Natural killer cell (primary cell): ENCODE results near the gene ANKRD34A. TPM values are rescaled to one million over a fixed set of nuclear protein-coding genes. Genes with fewer than 3 reads are reported as not detected.

ENCODE experiments used
- ATAC-seq, 3 donors: fragments of 150-1000 bp in 2 of 3; fragments of 200-7000 bp in 1 of 3; cut with Tn5 transposase; 1 replicate in 1 of 3; 2 replicates in 2 of 3; pipeline ENCODE4 v1.10.0; 2021; ENCODE audit warnings: mild to moderate bottlenecking in 2 of 3, moderate library complexity in 2 of 3
- DNase-seq, 2 donors: peaks; one replicate each; pipeline versions ENCODE4 v3.0.0 to v3.0.0-alpha.2; 2013 to 2021; ENCODE audit warnings: mixed read lengths in 1 of 2
- H3K27ac ChIP-seq: one replicate; pipeline ENCODE4 v1.5.1; 2013; ENCODE audit warnings: mild to moderate bottlenecking, low read length
- H3K27me3 ChIP-seq: one replicate; pipeline ENCODE4 v1.6.1; 2013; ENCODE audit warnings: low read length; ENCODE audit not compliant: control insufficient read depth, insufficient read depth
- H3K36me3 ChIP-seq: one replicate; pipeline ENCODE4 v1.6.1; 2013; ENCODE audit warnings: low read length; ENCODE audit not compliant: control insufficient read depth, insufficient read depth
- H3K4me1 ChIP-seq: one replicate; pipeline ENCODE4 v1.6.1; 2013; ENCODE audit warnings: low read length; ENCODE audit not compliant: control insufficient read depth, insufficient read depth
- H3K4me3 ChIP-seq: one replicate; pipeline ENCODE4 v1.5.1; 2013; ENCODE audit warnings: low read length
- H3K9me3 ChIP-seq: one replicate; pipeline ENCODE4 v1.6.1; 2013; ENCODE audit warnings: low read length; ENCODE audit not compliant: control insufficient read depth, insufficient read depth
- H3K27ac Mint-ChIP-seq, 2 donors: one replicate each; pipeline ENCODE4 v1.8.0; 2022; ENCODE audit warnings: mild to moderate bottlenecking in 2 of 2, mixed read lengths in 2 of 2, moderate library complexity in 1 of 2
- H3K27me3 Mint-ChIP-seq, 2 donors: one replicate each; pipeline ENCODE4 v1.8.0; 2022; ENCODE audit warnings: low read depth in 2 of 2, mixed read lengths in 2 of 2
- H3K36me3 Mint-ChIP-seq: one replicate; pipeline ENCODE4 v1.8.0; 2022; ENCODE audit warnings: mixed read lengths
- H3K4me1 Mint-ChIP-seq, 2 donors: one replicate each; pipeline ENCODE4 v1.8.0; 2022; ENCODE audit warnings: mixed read lengths in 2 of 2
- H3K4me3 Mint-ChIP-seq: one replicate; pipeline ENCODE4 v1.8.0; 2022; ENCODE audit warnings: mild to moderate bottlenecking, moderate library complexity, mixed read lengths
- H3K9me3 Mint-ChIP-seq, 2 donors: one replicate each; pipeline ENCODE4 v1.8.0; 2022; ENCODE audit warnings: mixed read lengths in 2 of 2
- WGBS: methylation state at CpG from one replicate; pipeline ENCODE4 v1.1.7; 2013; ENCODE audit warnings: missing lambda C conversion rate; ENCODE audit not compliant: insufficient coverage; 5-methylcytosine and 5-hydroxymethylcytosine counted together
- intact Hi-C: fragments of 100-400 bp; cut with micrococcal nuclease; formaldehyde crosslinking; loops from one replicate; pipeline ENCODE4 v1.14.2; 2022
- total RNA-seq, 4 donors: library from RNA; stranded (reverse); fragments of 120-200 nt in 1 of 4; gene quantifications; one replicate each; pipeline versions ENCODE4 v1.2.3 to v1.2.4, GENCODE V29; 2013 to 2022
- TF ChIP-seq, protein P1 (sequence below): fragments of 200-600 bp; IDR thresholded peaks from one replicate; pipeline ENCODE4 v1.8.0; 2022; ENCODE audit warnings: antibody characterized with exemption

Gene ANKRD34A
- total RNA-seq, result 1 to 10 TPM; 1.4 to 1.9 (median 1.4) TPM
- total RNA-seq (2013), result 1.1 TPM

DNA sequence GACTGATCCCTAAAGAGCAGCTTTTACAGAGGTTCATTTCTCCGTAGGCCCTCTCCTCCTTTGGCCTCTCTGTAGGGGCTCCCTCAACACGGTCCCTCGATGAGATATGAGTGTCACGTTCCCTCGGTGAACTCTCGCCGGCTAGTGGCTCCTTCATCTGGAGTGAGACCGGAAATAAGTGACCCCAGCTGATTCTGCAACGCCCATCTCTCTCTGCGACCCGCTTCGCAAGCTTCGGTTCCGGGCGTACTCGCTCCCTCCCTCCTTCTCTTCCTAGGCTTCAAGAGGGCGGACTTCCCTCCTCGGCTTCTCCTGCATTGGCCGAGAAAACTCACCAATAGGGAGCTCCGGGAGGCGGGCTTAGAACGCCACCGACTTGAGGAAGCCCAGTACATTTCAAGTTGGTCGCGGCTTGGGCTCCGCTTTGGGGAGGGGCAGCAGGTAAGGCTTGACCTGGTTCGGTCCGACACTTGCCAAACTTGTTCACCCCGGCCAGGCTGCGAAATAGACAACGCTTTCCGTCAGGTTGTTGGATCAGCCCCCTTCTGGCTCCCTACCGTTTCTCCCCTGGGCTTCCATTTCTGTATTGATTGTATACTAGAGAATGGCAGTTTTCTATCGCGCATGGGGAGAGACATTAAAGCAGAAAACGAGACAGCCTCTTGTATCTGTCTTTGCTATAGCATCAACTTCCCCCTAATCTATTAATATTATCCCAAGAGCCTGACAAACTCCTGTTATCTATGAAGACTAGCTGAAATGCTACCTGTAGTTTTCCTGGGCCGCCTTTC lies at the start of gene ANKRD34A, which contains the start of gene POLR3GL:
ANKRD34A (minus strand) TSS at position 248 of the 791 bp plus-strand sequence. CDS start 2,816 bp downstream, outside the sequence.
POLR3GL (plus strand) TSS at position 363 of the 791 bp plus-strand sequence. CDS start 10,176 bp downstream, outside the sequence.
- no peaks in the 10 kb centered on the region for H3K27me3 ChIP-seq
- ATAC-seq (peak; percentile 90 to 98 (median 94)), DNase-seq (peak; percentile 87 to 94)
- under 1% methylated on average over 37 of the region's 37 CpGs for WGBS
- TF ChIP-seq, protein P1, sequence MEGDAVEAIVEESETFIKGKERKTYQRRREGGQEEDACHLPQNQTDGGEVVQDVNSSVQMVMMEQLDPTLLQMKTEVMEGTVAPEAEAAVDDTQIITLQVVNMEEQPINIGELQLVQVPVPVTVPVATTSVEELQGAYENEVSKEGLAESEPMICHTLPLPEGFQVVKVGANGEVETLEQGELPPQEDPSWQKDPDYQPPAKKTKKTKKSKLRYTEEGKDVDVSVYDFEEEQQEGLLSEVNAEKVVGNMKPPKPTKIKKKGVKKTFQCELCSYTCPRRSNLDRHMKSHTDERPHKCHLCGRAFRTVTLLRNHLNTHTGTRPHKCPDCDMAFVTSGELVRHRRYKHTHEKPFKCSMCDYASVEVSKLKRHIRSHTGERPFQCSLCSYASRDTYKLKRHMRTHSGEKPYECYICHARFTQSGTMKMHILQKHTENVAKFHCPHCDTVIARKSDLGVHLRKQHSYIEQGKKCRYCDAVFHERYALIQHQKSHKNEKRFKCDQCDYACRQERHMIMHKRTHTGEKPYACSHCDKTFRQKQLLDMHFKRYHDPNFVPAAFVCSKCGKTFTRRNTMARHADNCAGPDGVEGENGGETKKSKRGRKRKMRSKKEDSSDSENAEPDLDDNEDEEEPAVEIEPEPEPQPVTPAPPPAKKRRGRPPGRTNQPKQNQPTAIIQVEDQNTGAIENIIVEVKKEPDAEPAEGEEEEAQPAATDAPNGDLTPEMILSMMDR, result no peak
- peaks cover 46% of the 10 kb centered on the region for H3K4me1 ChIP-seq
- no peaks in the 10 kb centered on the region for H3K27me3 Mint-ChIP-seq
- H3K9me3 Mint-ChIP-seq, result no peaks in the 10 kb centered on the region
- H3K27ac ChIP-seq, result peak within 1 kb of the TSS; percentile 81
- H3K9me3 ChIP-seq, result no peaks in the 10 kb centered on the region
- H3K36me3 ChIP-seq, result no peaks in the 10 kb centered on the region
- peaks cover 52 to 62% of the 10 kb centered on the region in 2 donors for H3K4me1 Mint-ChIP-seq
- peak within 1 kb of the TSS; percentile 68 for H3K4me3 ChIP-seq
- intact Hi-C loops, result loop anchor here (2.0 to 5.0 kb wide), 6 partner anchors 14 to 117 kb away; partner anchors contain the start of genes NUDT17, PEX11B, RBM8A and TXNIP
- peak within 1 kb of the TSS; percentile 87 to 95 for H3K27ac Mint-ChIP-seq
- peak within 1 kb of the TSS; percentile 94 for H3K4me3 Mint-ChIP-seq
- peaks cover 8% of the 10 kb centered on the region for H3K36me3 Mint-ChIP-seq

DNA sequence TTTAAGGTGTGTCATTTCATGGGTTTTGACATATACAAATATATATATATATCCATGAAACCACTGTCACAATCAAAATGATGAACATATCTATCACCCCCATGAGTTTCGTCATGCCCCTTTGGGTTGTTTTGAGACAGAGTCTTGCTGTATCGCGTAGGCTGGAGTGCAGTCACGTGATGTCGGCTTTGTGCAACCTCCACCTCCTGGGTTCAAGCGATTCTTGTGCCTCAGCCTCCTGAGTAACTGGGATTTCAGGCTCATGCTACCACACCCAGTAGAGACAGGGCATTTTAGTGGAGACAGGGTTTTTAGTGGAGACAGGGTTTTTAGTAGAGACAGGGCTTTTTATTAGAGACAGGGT lies 49.2 kb upstream of the ANKRD34A start:
- no peak overlapping the region for H3K4me3 Mint-ChIP-seq
- WGBS, result 92% methylated on average over 6 of the region's 6 CpGs
- intact Hi-C loops, result loop anchor here (1.0 to 5.0 kb wide), 5 partner anchors 19 to 168 kb away; partner anchors contain the start of genes ITGA10, NUDT17 and RBM8A
- no peaks in the 10 kb centered on the region for H3K9me3 Mint-ChIP-seq
- H3K36me3 ChIP-seq, result no peaks in the 10 kb centered on the region
- H3K4me3 ChIP-seq, result no peak overlapping the region
- no peak for DNase-seq
- ATAC-seq, result no peak
- peaks cover 0 to 6% of the 10 kb centered on the region in 2 donors for H3K4me1 Mint-ChIP-seq
- H3K9me3 ChIP-seq, result no peaks in the 10 kb centered on the region
- H3K4me1 ChIP-seq, result no peaks in the 10 kb centered on the region
- no peaks in the 10 kb centered on the region for H3K36me3 Mint-ChIP-seq
- no peaks in the 10 kb centered on the region for H3K27me3 ChIP-seq
- TF ChIP-seq, protein P1, result no peak
- no peak overlapping the region for H3K27ac ChIP-seq
- peaks cover 8 to 19% of the 10 kb centered on the region in 2 donors for H3K27me3 Mint-ChIP-seq
- H3K27ac Mint-ChIP-seq, result no peak overlapping the region

DNA sequence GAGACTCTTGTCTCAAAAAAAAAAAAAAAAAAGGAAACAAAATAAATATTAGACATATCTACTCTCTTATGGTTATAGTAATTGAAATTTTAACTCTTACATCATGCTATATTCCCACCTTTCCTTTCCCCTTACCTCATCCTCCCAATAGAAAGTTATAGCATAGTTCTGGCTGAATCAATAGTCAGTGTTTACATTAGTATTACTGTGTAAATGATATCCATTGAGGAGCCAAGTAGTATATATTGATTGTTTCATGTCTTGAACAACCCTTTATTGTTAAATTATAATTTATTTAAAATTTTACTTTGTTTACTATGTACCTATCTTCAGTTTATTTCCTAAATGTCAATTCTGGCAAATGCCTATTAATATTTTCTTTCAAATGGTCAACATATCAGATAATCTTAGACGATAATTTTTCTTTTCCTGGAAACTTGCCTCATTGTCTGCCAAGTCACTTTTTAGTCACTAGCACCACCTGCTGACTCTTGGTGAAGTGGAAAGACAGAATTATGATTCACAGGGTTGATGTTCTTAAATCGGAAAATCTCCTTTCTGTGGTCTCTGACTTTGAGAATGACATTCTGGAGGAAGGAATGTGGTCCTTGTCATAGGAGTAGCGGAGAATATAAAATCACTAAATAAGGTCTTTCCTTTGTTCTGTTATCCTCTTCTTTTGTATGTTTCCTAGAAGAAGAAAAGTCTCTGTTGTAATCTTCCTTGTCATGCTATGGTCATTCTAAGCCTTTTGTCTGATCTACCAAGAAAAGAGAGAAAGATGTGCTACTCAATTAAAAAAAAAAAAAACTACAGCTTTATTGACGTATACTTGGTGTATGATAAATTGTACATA lies 48.6 kb upstream of the ANKRD34A start:
- intact Hi-C loops, result loop anchor here (1.0 to 5.0 kb wide), 5 partner anchors 18 to 168 kb away; partner anchors contain the start of genes ITGA10, NUDT17 and RBM8A
- no peak overlapping the region for H3K4me3 Mint-ChIP-seq
- no peak overlapping the region for H3K27ac ChIP-seq
- H3K4me1 ChIP-seq, result no peaks in the 10 kb centered on the region
- H3K9me3 Mint-ChIP-seq, result no peaks in the 10 kb centered on the region
- no peaks in the 10 kb centered on the region for H3K36me3 ChIP-seq
- TF ChIP-seq, protein P1, result peak; percentile 89
- peaks cover 0 to 6% of the 10 kb centered on the region in 2 donors for H3K4me1 Mint-ChIP-seq
- no peak overlapping the region for H3K4me3 ChIP-seq
- H3K9me3 ChIP-seq, result no peaks in the 10 kb centered on the region
- ATAC-seq (peak; percentile 74 to 86 (median 82)), DNase-seq (peak; percentile 31 to 87)
- H3K27me3 Mint-ChIP-seq, result peaks cover 6 to 13% of the 10 kb centered on the region in 2 donors
- H3K27me3 ChIP-seq, result no peaks in the 10 kb centered on the region
- H3K27ac Mint-ChIP-seq, result no peak overlapping the region
- no peaks in the 10 kb centered on the region for H3K36me3 Mint-ChIP-seq
- 0% methylated on average over 1 of the region's 4 CpGs for WGBS
